Thyroid gland (tissue), 4 donors: ENCODE measurements around the gene PPFIA4.

Source experiments
- POLR2A ChIP-seq, 2 donors: fragments of 450-650 bp; IDR thresholded peaks; one replicate each; pipeline ENCODE4 v1.6.1; 2017; ENCODE audit warnings: antibody characterized with exemption in 2 of 2, mild to moderate bottlenecking in 2 of 2, moderate library complexity in 1 of 2
- TF ChIP-seq, protein P1 (sequence below), 6 experiments: fragments of 200-600 bp in 3 of 6; fragments of 450-650 bp in 3 of 6; sonication (generic) in 3 of 6; IDR thresholded peaks; one replicate each; pipeline ENCODE4 v1.5.1; 2016 to 2019; ENCODE audit warnings: antibody characterized with exemption in 6 of 6, mild to moderate bottlenecking in 2 of 6, inconsistent platforms in 1 of 6, moderate library complexity in 1 of 6

DNA sequence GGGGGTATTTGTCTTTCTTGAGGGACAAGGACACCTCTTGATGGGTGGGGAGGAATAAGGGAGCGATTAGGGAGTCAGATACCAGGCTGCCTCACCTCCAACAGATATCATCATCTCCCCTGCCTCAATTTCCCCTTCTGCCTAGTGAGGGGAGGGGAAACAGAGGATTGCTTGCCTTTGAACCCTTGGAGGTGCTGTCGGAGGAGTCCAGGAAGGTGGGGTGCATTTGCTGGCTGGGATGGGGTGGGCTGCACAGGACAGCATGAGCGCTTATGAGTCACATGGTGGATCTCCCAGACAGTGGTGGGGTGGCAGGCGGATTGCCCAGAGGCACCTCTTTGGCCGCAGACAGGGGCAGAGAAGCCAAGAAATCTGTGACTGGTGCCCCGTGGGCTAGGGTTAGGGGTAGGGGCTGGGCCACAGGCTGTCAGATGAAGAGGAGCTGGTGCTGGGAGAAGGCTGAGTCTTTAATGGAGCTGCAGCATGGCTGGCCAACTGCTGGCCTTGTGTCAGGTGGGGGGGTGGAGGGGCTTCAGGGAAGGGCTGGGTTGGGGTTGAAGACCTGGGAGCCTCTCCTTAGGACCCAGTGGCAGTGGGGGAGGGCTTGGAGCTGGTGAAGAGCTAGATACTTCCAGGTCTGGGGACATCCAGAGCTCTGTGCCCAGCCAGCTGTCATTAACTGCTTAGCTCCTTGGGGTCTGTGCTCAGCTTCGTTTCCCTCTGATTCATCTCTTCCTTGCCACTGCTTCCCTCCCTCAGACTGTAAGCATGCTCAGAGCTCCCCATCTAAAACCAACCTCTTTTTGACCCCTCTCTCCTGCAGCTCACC lies 94.2 kb downstream of the PPFIA4 start:
- TF ChIP-seq, protein P1, sequence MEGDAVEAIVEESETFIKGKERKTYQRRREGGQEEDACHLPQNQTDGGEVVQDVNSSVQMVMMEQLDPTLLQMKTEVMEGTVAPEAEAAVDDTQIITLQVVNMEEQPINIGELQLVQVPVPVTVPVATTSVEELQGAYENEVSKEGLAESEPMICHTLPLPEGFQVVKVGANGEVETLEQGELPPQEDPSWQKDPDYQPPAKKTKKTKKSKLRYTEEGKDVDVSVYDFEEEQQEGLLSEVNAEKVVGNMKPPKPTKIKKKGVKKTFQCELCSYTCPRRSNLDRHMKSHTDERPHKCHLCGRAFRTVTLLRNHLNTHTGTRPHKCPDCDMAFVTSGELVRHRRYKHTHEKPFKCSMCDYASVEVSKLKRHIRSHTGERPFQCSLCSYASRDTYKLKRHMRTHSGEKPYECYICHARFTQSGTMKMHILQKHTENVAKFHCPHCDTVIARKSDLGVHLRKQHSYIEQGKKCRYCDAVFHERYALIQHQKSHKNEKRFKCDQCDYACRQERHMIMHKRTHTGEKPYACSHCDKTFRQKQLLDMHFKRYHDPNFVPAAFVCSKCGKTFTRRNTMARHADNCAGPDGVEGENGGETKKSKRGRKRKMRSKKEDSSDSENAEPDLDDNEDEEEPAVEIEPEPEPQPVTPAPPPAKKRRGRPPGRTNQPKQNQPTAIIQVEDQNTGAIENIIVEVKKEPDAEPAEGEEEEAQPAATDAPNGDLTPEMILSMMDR (IDR thresholded peaks at IDR 0.05): no peak
- TF ChIP-seq POLR2A (IDR thresholded peaks at IDR 0.05): no peak
